ENCODE measurements around the gene KNCN.

DNA sequence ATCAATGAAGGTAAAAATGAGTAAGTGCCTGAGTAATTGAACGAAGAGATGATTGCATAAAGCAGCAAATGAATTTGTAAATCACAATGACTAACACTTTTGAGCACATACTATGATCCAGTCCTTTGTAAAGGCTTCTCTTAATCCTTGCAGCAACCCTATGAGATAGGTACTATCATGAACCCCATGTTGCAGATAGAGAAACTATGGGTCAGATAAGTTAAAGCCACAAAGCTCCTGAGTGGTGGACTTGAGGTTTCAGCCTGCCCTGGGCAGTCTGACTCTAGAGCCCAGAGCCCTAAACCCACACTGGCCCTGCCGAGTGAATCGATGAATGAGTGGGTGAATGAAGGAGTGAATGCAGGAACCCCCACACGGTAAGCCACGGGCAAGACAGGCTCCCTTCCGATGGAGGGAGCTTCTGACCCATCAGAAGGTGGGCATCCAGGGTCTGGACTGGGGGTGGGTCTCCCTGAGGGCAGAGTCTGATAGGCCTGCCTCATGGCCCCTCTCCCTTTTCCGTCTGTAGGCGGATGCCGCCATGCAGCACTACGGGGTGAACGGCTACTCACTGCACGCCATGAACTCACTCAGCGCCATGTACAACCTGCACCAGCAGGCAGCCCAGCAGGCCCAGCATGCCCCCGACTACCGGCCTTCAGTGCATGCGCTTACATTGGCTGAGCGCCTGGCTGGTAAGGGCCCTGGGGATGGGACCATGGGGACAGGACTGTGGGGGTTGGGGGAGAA, 44.8 kb downstream of the KNCN start:
- TF ChIP-seq CTCF (IDR thresholded peaks at IDR 0.05; ENCODE audit: low read length): no peak
- no peak for TF ChIP-seq EZH2 (optimal IDR thresholded peaks at IDR 0.05; ENCODE audit: low read depth, low read length)
